GM23248 (cell line): ENCODE results near the gene CA5B.
"Not testable (repeated sequence)": the region's sequence is repeated elsewhere in the genome, so short reads cannot be mapped to it uniquely, and the experiment has no call there.

Experiments used
- EZH2 ChIP-seq: fragments of 200-600 bp; sonication (generic); IDR thresholded peaks from 2 replicates; pipeline ENCODE4 v1.6.1; 2018; ENCODE audit warnings: antibody characterized with exemption, mild to moderate bottlenecking; ENCODE audit not compliant: insufficient read depth, poor library complexity, severe bottlenecking
- EZH2phosphoT487 ChIP-seq: fragments of 200-600 bp; sonication (generic); IDR thresholded peaks from 2 replicates; pipeline ENCODE4 v1.6.1; 2018; ENCODE audit warnings: antibody characterized with exemption, moderate library complexity, mild to moderate bottlenecking, low read depth; ENCODE audit not compliant: insufficient read depth

DNA sequence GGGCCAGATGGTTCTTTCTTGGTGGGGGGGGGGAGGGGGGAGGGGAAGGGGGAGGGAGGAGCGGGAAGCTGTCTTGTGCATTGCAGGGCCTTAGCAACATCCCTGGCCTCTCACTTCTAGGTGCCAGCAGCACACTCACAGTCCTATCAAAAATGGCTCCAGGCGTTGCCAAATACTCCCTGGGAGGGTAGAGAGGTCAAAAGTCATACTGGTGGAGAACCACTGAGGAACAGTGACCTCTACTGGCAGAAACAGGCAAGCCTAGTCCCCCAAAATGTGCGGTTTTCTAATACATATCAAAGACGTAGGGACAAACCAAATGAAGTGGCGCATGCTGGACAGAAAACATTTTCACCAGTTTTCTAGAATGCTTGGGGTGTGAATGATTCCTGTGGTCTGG, 34.3 kb upstream of the CA5B start:
- TF ChIP-seq EZH2, EZH2phosphoT487: not testable (repeated sequence)
